ENCODE results near the gene ZNF691. TPM values are rescaled to one million over a fixed set of nuclear protein-coding genes. Genes with fewer than 3 reads are reported as not detected.
A peak's percentile ranks its signal among the peaks of the same experiment; 100 is the strongest.
"Not testable (repeated sequence)": the region's sequence is repeated elsewhere in the genome, so short reads cannot be mapped to it uniquely, and the experiment has no call there.

ZNF691 gene, protein sequence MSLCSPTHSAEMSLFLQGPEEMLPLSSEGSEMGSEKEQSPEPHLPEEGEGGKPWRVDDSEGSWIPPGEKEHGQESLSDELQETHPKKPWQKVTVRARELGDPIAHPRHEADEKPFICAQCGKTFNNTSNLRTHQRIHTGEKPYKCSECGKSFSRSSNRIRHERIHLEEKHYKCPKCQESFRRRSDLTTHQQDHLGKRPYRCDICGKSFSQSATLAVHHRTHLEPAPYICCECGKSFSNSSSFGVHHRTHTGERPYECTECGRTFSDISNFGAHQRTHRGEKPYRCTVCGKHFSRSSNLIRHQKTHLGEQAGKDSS
- total RNA-seq = 10 to 100 TPM; 12.2 to 14.1 TPM

DNA sequence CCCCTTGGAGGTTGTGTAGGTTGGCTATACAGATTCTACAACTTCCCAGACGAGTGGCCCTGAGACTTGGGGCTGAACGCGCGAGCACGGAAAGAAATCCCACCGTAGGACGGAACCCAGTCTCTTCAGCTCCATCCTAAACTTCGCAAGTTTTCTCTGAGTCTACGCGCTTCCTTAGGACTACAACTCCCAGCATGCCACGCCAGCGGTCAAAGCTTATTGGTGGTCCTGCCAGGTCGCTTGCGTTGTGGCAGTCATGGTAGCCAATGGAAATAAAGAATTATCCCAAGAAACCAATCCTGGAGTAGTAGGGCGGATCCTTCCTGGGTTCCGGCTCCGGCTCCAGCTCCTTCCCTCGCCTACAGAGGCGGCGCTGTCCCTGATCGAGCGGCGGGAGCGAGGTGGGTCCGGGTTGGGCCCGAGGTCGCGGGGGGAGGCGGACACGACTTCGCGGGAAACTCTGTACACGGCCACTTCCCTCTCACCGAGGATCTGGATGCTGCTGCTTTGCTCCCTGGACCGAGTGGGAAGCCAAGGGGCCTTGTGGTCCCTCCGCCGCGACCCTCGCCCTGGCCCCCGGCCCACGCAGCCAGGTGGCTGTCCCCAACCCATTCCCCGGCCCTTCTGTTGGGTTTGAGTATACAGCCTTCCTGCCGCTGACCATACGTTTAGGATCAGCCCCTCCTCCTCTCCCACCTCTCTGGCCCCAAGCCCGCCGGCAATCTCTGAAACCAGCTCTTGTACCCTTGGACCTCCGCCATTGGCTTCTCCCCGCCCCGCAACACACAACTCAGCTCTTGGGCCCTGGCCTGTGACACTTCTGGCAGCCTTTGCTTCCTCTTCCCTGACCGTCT lies at the start of gene ZNF691:
TSS of gene ZNF691 (plus strand) at position 357 of the 854 bp plus-strand sequence. CDS start 3,046 bp downstream, outside the sequence.
- POLR2A ChIA-PET = interaction anchor here (0.7 to 3.2 kb wide), 12 partner anchors 8 to 513 kb away, joined by 3 to 34 read pairs (median 5); partner anchors contain the start of genes C1orf50, ERMAP, P3H1 and PPCS
- Mint-ChIP-seq H3K9me3 (peaks cover 3% of the 10 kb centered on the region), H3K27me3 (no peaks in the 10 kb centered on the region), H3K27ac (peak within 1 kb of the TSS; percentile 87), H3K36me3 (peaks cover 37% of the 10 kb centered on the region), H3K4me1 (peaks cover 27% of the 10 kb centered on the region), H3K4me3 (peak within 1 kb of the TSS; percentile 98)
- DNase-seq = peak; percentile 79
- ATAC-seq (ENCODE audit: low read depth) = peak; percentile 98

DNA sequence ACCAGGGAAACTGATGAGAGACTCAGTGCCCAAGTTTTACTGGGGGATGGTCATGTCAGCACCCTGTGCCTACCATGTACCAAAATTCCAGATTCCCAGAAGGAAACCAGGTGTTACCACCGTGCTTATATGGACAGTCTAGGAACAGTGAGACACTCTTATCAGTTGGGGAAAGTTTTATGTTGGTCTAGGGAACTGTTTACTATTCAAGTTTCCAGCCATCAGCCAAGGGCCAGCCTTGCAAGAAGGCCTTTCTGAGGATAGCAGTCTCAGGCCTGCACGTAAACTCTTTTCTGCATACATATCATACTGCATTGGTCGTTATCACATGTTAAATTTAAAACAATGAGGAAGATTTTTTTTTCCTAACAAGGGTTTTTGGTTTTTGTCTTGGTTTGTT lies 49.0 kb upstream of the ZNF691 start:
- Mint-ChIP-seq H3K36me3 (no peaks in the 10 kb centered on the region), H3K27me3 (no peaks in the 10 kb centered on the region), H3K4me1 (no peaks in the 10 kb centered on the region), H3K27ac (no peak overlapping the region), H3K4me3 (no peak overlapping the region), H3K9me3 (no peaks in the 10 kb centered on the region)
- DNase-seq = no peak
- POLR2A ChIA-PET = interaction anchor here (0.6 kb wide), 1 partner anchor 180 kb away, joined by 3 read pairs; no protein-coding TSS in a partner anchor
- no peak for ATAC-seq (ENCODE audit: low read depth)

DNA sequence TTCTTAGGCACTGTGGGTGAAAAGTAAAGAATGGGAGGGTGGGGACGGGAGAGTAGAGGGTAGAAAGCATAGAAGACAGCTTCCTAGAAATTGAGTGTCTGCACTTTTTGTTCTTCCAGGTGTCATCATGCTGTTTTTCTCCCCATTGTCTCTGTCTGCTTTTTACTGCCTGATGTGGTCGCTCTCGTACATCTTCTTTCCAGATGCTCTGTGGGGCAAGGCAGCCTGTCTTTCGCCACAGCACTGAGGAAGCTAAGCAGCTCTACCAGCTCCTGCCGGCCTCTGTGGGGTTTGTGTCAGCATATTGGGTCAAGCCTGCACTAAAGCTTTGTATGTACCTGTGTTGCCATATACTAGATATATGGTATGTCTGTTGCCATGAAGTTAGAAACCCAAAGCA lies 48.4 kb upstream of the ZNF691 start:
- Mint-ChIP-seq H3K4me1 (no peaks in the 10 kb centered on the region), H3K4me3 (no peak overlapping the region), H3K9me3 (no peaks in the 10 kb centered on the region), H3K27ac (no peak overlapping the region), H3K27me3 (no peaks in the 10 kb centered on the region), H3K36me3 (no peaks in the 10 kb centered on the region)
- DNase-seq (no peak), ATAC-seq (ENCODE audit: low read depth) (no peak)
- POLR2A ChIA-PET = no interaction called here

DNA sequence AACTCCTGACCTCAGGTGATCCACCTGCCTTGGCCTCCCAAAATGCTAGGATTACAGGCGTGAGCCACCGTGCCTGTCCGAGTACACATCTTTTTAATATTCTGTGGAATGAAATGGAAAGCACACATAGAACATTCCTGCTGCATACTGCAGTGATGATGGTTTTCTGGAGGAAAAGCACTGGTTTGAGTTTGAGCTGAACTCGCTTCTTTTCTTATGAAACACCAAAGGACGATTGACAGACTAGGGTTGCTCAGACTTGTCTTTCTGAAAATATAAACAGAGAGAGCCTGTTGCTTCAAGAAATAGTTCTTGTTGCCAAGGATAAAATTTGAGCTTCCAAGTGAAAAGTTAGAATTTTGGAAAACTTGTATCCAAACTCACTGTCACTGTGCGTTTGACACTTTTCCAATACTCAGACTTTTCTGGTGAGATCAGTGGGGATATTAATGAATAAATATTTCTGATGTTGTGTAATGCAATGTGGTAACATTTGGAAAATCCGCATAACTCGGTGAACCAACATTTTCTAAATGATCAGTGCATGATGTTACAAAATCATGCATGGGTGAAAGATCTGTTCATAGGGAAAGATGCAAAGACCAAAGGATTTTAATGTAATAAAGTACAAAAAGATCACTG lies 44.5 kb upstream of the ZNF691 start:
- H3K4me1 Mint-ChIP-seq = no peaks in the 10 kb centered on the region
- H3K27ac Mint-ChIP-seq = no peak overlapping the region
- H3K9me3 Mint-ChIP-seq = peaks cover 5% of the 10 kb centered on the region
- DNase-seq = no peak
- no peaks in the 10 kb centered on the region for H3K27me3 Mint-ChIP-seq
- no peak overlapping the region for H3K4me3 Mint-ChIP-seq
- POLR2A ChIA-PET = interaction anchor here (1.1 kb wide), 1 partner anchor 14 kb away, joined by 3 read pairs; the partner anchor contains the start of gene ERMAP
- peaks cover 10% of the 10 kb centered on the region for H3K36me3 Mint-ChIP-seq
- ATAC-seq (ENCODE audit: low read depth) = no peak

DNA sequence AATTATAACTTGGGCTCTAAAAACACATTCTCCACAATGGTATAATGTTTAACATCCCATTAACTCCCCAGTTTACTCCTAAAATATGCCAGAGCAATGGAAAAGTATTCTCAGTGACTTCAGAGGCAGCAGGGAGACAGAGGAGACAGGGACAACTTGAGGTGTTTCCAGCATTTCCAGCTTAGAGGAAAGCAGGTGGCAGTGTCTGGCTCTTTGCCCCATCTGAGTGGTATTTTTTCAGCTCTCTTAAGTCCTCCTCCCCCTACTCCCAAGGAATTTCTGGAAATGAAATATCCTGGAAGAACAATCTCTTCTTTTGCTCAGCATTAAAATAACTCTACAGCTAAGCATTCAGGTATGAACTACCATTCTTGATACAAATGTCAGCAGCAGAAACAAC lies 40.2 kb upstream of the ZNF691 start:
- no peak overlapping the region for H3K4me3 Mint-ChIP-seq
- no peak overlapping the region for H3K27ac Mint-ChIP-seq
- H3K27me3 Mint-ChIP-seq = no peaks in the 10 kb centered on the region
- ATAC-seq (ENCODE audit: low read depth) (no peak), DNase-seq (no peak)
- H3K36me3 Mint-ChIP-seq = peaks cover 10% of the 10 kb centered on the region
- peaks cover 5% of the 10 kb centered on the region for H3K9me3 Mint-ChIP-seq
- H3K4me1 Mint-ChIP-seq = peaks cover 7% of the 10 kb centered on the region
- POLR2A ChIA-PET = interaction anchor here (0.6 to 1.4 kb wide), 2 partner anchors 39 to 278 kb away, joined by 3 to 5 read pairs; partner anchors contain the start of genes C1orf50 and P3H1

DNA sequence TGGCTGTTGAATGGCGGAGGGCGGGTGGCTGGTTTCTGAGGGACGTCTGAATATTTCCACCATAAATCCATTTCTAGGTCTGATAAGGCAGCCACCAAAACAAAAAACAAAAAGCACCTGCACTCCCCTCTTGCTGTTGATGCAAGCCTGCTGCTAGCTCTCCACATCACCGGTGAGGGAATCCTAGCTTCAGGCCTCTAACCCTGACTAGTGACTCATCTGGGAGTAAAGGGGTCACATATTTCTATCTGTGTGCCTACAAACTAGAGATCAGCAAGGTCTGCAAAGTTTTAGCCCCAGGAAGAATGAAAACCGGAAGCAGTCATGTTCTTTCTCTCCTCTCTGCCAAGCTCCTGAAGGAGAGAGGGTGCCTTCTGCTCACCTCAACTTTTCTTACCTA lies 39.8 kb upstream of the ZNF691 start:
- peaks cover 5% of the 10 kb centered on the region for H3K9me3 Mint-ChIP-seq
- no peaks in the 10 kb centered on the region for H3K27me3 Mint-ChIP-seq
- no peak overlapping the region for H3K4me3 Mint-ChIP-seq
- H3K27ac Mint-ChIP-seq = no peak overlapping the region
- H3K36me3 Mint-ChIP-seq = peaks cover 10% of the 10 kb centered on the region
- ATAC-seq (ENCODE audit: low read depth) = no peak
- DNase-seq = no peak
- peaks cover 7% of the 10 kb centered on the region for H3K4me1 Mint-ChIP-seq
- POLR2A ChIA-PET = interaction anchor here (0.6 to 1.5 kb wide), 3 partner anchors 10 to 277 kb away, joined by 3 to 5 read pairs (median 4); partner anchors contain the start of genes C1orf50, ERMAP and P3H1

DNA sequence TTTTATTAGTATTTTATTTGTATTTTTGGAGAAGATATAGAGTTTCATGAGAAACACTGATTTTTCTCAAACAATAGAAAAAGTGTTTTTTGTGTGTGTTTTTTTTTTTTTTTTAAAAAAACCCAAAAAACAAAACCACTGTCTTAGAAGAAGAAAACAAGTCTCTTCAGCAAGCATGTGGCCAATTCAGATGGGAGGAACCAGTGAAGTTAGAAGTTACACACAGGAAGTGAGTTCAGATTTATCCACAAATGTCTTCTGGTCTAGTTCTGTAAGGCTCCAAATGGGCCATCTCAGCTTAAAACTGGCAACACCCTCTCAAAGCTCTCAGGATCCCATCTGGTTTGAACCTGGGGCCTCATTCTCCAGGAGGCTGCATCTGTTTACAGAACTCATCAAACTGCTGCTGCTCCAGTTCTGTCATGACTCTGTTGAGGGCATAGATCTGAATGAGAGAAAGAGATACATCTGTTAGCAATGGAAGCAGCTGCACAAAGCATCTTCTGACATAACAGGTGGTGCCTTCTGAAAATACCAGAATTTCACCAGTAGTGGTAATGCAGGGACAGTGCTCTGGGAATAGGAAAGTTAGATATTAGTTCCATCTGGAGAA lies 39.3 kb upstream of the ZNF691 start:
- Mint-ChIP-seq H3K36me3 (peaks cover 10% of the 10 kb centered on the region), H3K9me3 (peaks cover 5% of the 10 kb centered on the region), H3K4me3 (no peak overlapping the region), H3K4me1 (peaks cover 7% of the 10 kb centered on the region), H3K27me3 (no peaks in the 10 kb centered on the region), H3K27ac (no peak overlapping the region)
- POLR2A ChIA-PET = interaction anchor here (0.6 to 1.5 kb wide), 3 partner anchors 9 to 277 kb away, joined by 3 to 5 read pairs (median 4); partner anchors contain the start of genes C1orf50, ERMAP and P3H1
- no peak for ATAC-seq (ENCODE audit: low read depth)
- no peak for DNase-seq

DNA sequence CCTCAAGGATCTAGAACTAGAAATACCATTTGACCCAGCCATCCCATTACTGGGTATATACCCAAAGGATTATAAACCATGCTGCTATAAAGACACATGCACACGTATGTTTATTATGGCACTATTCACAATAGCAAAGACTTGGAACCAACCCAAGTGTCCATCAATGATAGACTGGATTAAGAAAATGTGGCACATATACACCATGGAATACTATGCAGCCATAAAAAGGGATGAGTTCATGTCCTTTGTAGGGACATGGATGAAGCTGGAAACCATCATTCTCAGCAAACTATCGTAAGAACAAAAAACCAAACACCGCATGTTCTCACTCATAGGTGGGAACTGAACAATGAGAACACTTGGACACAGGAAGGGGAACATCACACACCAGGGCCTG lies 31.6 kb upstream of the ZNF691 start:
- H3K4me3 Mint-ChIP-seq; POLR2A ChIA-PET; ATAC-seq (ENCODE audit: low read depth); DNase-seq; H3K36me3 Mint-ChIP-seq; H3K9me3 Mint-ChIP-seq; H3K27ac Mint-ChIP-seq; H3K27me3 Mint-ChIP-seq: not testable (repeated sequence)
- H3K4me1 Mint-ChIP-seq = peaks cover 20% of the 10 kb centered on the region

DNA sequence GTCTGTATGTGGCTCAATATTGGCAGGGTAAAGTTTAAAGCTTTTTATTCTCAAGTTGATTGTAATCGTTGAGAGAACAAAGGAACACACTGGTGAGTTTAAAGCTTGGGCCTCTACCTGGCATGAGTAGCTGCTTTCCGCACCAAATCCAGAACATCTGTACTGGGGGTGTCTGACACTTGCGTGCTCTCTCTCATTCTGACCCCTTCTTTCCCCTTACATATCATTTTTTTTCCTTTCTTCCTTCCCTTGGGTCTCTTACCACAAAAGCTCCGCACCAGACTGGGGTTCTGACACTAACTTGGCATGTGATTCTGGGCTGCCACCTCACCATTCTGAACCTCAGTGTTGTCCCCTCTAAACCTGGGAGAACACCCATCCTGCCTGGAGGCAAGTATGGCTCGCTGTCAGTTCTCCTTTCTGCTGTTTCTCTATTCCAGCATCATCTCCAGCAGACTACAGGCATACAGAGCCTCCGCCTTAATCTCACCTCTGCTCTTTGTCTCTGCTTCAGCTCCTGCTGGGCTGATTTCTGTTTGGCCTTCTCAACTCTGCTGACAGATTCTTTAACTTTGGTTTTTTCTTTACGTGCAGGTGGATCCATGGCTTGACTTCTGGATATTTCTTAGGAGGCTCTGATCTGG lies 30.4 kb upstream of the ZNF691 start:
- Mint-ChIP-seq H3K4me1 (peaks cover 20% of the 10 kb centered on the region), H3K27ac (peak overlapping the region; percentile 87), H3K36me3 (peaks cover 7% of the 10 kb centered on the region), H3K27me3 (peaks cover 2% of the 10 kb centered on the region), H3K9me3 (no peaks in the 10 kb centered on the region), H3K4me3 (peak overlapping the region; percentile 86)
- POLR2A ChIA-PET = interaction anchor here (0.9 to 3.8 kb wide), 7 partner anchors 9 to 50 kb away, joined by 3 to 30 read pairs (median 4); partner anchors contain the start of genes C1orf50, P3H1, TMEM269 and ZNF691
- ATAC-seq (ENCODE audit: low read depth) (peak; percentile 3), DNase-seq (peak; percentile 38)

DNA sequence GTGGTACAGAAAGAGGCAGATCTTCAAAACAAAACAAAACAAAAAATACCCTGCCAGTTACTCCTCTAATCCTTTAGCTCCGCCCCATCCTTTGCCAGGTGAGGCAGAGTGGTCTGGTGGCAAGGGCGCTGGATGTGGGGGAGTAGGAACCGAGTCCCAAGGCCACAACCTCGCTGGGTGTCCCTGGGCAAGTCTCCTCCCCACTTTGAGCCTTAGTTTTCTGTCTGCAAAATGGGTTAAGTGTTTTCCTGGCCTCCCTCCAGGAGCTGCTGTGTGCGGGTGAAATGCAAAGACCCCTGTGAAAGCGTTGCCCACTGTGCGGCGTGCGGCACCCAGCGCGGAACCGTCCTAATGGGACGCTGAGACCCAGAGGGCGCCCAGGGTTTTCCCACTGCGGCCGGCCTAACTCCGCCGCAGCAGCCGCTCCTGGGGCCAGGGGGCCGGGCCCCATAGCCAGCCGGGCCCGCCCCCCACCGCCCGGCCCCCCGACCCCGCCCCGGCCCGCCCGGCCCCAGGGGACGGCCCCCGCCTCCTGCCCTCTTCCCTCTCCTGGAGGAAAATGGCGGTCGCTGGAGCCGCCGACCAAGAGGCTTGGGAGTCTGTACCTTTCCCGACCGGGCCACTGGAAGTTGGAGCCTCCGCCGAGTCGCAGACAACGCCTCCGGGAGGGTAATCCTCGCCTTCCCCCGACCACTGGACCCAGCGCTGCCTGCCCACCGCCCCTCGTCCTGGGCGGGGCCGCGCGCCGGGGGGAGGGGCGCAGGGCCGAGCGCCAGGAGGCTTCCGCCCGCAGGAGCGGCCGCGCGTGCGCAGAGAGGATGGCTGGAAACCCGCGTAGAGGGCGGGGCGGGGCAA lies 29.6 kb upstream of the ZNF691 start, which contains the start of the genes ERMAP and SVBP:
TSS of gene ERMAP (plus strand) at position 538 of the 855 bp plus-strand sequence. CDS start 13,327 bp downstream, outside the sequence.
TSS of gene SVBP (minus strand) at position 813 of the 855 bp plus-strand sequence. CDS start 853 bp downstream, outside the sequence.
- POLR2A ChIA-PET = interaction anchor here (0.9 to 3.8 kb wide), 8 partner anchors 9 to 50 kb away, joined by 3 to 30 read pairs (median 3); partner anchors contain the start of genes C1orf50, P3H1 and ZNF691
- peaks cover 20% of the 10 kb centered on the region for H3K4me1 Mint-ChIP-seq
- H3K36me3 Mint-ChIP-seq = peaks cover 7% of the 10 kb centered on the region
- DNase-seq (peak; percentile 99), ATAC-seq (ENCODE audit: low read depth) (peak; percentile 87)
- H3K4me3 Mint-ChIP-seq = peak within 1 kb of the TSS; percentile 86
- no peaks in the 10 kb centered on the region for H3K9me3 Mint-ChIP-seq
- peak within 1 kb of the TSS; percentile 87 for H3K27ac Mint-ChIP-seq
- H3K27me3 Mint-ChIP-seq = peaks cover 2% of the 10 kb centered on the region

DNA sequence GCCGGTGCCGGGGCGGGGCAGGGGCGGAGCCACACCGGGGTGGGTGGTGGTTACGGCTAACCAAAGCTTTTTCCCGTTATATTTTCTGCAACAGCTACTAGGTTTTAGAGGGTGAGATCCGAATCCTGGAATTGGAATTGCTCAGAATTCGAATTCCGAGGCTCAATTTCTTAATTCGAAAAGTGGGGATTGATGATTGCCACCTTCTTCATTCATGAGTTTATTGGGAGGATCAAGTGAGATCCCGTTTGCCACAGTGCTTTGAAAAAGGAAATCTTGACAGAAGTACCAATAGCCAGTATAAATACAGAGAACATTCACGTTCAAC lies 29.0 kb upstream of the ZNF691 start:
- Mint-ChIP-seq H3K4me1 (peaks cover 20% of the 10 kb centered on the region), H3K36me3 (peaks cover 7% of the 10 kb centered on the region), H3K4me3 (peak overlapping the region; percentile 86), H3K27me3 (peaks cover 2% of the 10 kb centered on the region), H3K27ac (no peak overlapping the region), H3K9me3 (no peaks in the 10 kb centered on the region)
- DNase-seq = no peak
- no peak for ATAC-seq (ENCODE audit: low read depth)
- POLR2A ChIA-PET = interaction anchor here (0.5 to 3.8 kb wide), 5 partner anchors 17 to 1819 kb away, joined by 3 to 30 read pairs (median 4); partner anchors contain the start of genes C1orf50, P3H1 and ZNF691
